ENCODE data around the gene SPTBN4. TPM values are rescaled to one million over a fixed set of nuclear protein-coding genes. Genes with fewer than 3 reads are reported as not detected.
A peak's percentile ranks its signal among the peaks of the same experiment; 100 is the strongest.

The SPTBN4 gene
- total RNA-seq, 1 experiment from 2014 or later: 0.63 TPM

DNA sequence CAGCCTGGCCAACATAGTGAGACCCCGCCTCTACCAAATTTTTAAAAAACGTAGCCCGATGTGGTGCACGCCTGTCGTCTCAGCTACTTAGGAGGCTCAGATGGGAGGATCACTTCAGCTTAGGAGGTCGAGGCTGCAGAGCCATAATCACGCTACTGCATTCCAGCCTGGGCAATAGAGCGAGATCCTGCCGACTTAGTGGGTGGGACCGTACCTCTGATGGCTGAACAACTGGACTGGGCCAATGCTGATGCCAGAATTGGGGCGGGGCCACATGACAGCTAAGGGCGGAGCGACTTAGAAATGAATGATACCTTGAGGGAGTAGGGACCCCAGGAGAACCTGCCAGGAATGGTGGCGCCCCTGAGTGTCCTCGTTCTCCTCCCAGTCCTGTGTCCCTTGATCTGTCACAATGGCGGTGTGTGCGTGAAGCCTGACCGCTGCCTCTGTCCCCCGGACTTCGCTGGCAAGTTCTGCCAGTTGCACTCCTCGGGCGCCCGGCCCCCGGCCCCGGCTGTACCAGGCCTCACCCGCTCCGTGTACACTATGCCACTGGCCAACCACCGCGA, 137.9 kb downstream of the SPTBN4 start:
- Mint-ChIP-seq H3K36me3 (ENCODE audit: insufficient read depth, unreplicated experiment) (peaks cover 11% of the 10 kb centered on the region), H3K27me3 (ENCODE audit: insufficient read depth, unreplicated experiment) (no peaks in the 10 kb centered on the region), H3K9me3 (ENCODE audit: unreplicated experiment) (no peaks in the 10 kb centered on the region), H3K4me1 (ENCODE audit: insufficient read depth, unreplicated experiment) (peaks cover 51% of the 10 kb centered on the region), H3K4me3 (ENCODE audit: unreplicated experiment) (peak overlapping the region; percentile 79), H3K27ac (ENCODE audit: low read depth, unreplicated experiment) (peak overlapping the region; percentile 89)
- intact Hi-C loops (cut with micrococcal nuclease): loop anchor here (1.0 kb wide), 1 partner anchor 30 kb away; no protein-coding TSS in a partner anchor
- CTCF ChIA-PET: interaction anchor here (0.6 to 4.0 kb wide), 6 partner anchors 30 to 166 kb away, joined by 3 to 40 read pairs (median 7); no protein-coding TSS in a partner anchor
- POLR2A ChIA-PET: interaction anchor here (0.7 to 6.5 kb wide), 27 partner anchors 11 to 658 kb away, joined by 3 to 94 read pairs (median 5); partner anchors contain the start of genes ACTMAP, BLVRB, COQ8B and EGLN2
- TF ChIP-seq, protein P1, sequence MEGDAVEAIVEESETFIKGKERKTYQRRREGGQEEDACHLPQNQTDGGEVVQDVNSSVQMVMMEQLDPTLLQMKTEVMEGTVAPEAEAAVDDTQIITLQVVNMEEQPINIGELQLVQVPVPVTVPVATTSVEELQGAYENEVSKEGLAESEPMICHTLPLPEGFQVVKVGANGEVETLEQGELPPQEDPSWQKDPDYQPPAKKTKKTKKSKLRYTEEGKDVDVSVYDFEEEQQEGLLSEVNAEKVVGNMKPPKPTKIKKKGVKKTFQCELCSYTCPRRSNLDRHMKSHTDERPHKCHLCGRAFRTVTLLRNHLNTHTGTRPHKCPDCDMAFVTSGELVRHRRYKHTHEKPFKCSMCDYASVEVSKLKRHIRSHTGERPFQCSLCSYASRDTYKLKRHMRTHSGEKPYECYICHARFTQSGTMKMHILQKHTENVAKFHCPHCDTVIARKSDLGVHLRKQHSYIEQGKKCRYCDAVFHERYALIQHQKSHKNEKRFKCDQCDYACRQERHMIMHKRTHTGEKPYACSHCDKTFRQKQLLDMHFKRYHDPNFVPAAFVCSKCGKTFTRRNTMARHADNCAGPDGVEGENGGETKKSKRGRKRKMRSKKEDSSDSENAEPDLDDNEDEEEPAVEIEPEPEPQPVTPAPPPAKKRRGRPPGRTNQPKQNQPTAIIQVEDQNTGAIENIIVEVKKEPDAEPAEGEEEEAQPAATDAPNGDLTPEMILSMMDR (IDR thresholded peaks at IDR 0.05; ENCODE audit: unreplicated experiment): no peak
- no TSS peak for BruUV-seq (replicated peaks)
- DNase-seq (ENCODE audit: unreplicated experiment): peak; percentile 55

DNA sequence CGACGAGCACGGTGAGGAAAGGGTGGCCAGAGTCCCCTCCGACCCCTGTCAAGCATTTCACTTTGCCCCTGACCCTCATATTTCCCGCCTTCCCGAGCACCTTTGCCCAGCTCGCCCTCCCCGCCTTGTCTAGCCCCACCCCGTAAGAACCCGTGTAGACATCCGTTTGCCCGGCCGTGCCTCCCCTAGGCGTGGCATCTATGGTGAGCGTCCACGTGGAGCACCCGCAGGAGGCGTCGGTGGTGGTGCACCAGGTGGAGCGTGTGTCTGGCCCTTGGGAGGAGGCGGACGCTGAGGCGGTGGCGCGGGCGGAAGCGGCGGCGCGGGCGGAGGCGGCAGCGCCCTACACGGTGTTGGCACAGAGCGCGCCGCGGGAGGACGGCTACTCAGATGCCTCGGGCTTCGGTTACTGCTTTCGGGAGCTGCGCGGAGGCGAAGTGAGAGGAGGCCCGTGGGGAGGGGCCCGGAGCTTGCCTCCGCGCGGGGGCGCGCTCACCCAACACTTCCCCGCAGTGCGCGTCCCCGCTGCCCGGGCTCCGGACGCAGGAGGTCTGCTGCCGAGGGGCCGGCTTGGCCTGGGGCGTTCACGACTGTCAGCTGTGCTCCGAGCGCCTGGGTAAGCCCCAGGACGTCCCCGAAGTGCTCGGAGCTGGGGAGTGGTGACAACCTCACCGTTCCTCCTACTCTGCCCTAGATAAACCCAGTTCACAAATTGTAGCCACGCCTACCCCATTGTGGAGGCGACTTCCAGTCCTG, 138.6 kb downstream of the SPTBN4 start:
- peaks cover 54% of the 10 kb centered on the region for H3K4me1 Mint-ChIP-seq (ENCODE audit: insufficient read depth, unreplicated experiment)
- ChIA-PET POLR2A (interaction anchor here (0.5 to 6.5 kb wide), 25 partner anchors 10 to 658 kb away, joined by 3 to 94 read pairs (median 5); partner anchors contain the start of genes ACTMAP, BLVRB, COQ8B and EGLN2), CTCF (interaction anchor here (0.5 to 4.0 kb wide), 11 partner anchors 29 to 1822 kb away, joined by 3 to 40 read pairs (median 4); partner anchors contain the start of gene SPTBN4)
- H3K27me3 Mint-ChIP-seq (ENCODE audit: insufficient read depth, unreplicated experiment): no peaks in the 10 kb centered on the region
- peak overlapping the region; percentile 89 for H3K27ac Mint-ChIP-seq (ENCODE audit: low read depth, unreplicated experiment)
- TF ChIP-seq, protein P1 (IDR thresholded peaks at IDR 0.05; ENCODE audit: unreplicated experiment): peak; percentile 21
- H3K4me3 Mint-ChIP-seq (ENCODE audit: unreplicated experiment): peak overlapping the region; percentile 79
- BruUV-seq (replicated peaks): no TSS peak
- intact Hi-C loops (cut with micrococcal nuclease): loop anchor here (1.0 kb wide), 1 partner anchor 29 kb away; no protein-coding TSS in a partner anchor
- H3K36me3 Mint-ChIP-seq (ENCODE audit: insufficient read depth, unreplicated experiment): peaks cover 11% of the 10 kb centered on the region
- no peaks in the 10 kb centered on the region for H3K9me3 Mint-ChIP-seq (ENCODE audit: unreplicated experiment)
- DNase-seq (ENCODE audit: unreplicated experiment): peak; percentile 94

DNA sequence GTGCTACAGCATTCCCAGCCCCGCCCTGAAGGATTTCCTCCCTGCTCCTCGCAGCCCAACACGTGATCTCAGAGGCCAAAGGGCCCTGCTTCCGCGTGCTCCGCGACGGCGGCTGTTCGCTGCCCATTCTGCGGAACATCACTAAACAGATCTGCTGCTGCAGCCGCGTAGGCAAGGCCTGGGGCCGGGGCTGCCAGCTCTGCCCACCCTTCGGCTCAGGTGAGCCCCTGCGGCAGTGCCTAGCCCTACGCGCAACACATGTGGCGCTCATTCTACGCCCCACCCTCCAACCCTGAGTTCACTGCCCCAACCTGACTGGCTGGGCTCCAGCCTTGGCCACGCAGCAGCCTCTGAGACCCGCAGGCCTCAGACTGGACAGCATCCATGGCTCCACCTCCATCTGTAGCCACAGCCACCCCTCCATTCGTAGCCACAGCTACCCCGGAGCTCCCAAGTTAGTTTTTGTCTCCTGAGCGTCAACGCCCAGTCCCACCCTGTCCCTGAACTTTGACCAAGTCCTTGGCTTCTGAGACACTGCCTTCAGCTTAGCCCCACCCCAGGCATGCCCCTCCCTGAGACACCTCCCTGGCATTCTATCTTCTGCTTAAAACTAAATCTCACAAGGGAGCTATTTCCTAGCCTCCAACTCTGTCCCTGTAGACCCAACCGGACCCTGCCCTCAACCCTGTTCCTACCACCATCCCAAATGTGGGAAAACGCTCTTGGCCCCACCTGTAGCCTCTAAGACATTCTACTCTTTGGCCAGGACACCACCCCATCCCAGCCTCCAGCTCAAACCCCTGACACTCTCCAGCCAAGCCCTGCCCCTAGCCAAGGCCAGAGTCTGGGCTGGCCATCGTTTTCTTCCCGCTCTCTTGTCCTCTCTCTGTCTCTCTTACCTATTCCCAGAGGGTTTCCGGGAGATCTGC, 140.8 kb downstream of the SPTBN4 start:
- Mint-ChIP-seq H3K4me3 (ENCODE audit: unreplicated experiment) (peak overlapping the region; percentile 79), H3K4me1 (ENCODE audit: insufficient read depth, unreplicated experiment) (peaks cover 53% of the 10 kb centered on the region), H3K36me3 (ENCODE audit: insufficient read depth, unreplicated experiment) (peaks cover 11% of the 10 kb centered on the region), H3K9me3 (ENCODE audit: unreplicated experiment) (no peaks in the 10 kb centered on the region), H3K27me3 (ENCODE audit: insufficient read depth, unreplicated experiment) (no peaks in the 10 kb centered on the region), H3K27ac (ENCODE audit: low read depth, unreplicated experiment) (peak overlapping the region; percentile 9)
- intact Hi-C loops (cut with micrococcal nuclease): no loop called here
- BruUV-seq (replicated peaks): no TSS peak
- TF ChIP-seq, protein P1 (IDR thresholded peaks at IDR 0.05; ENCODE audit: unreplicated experiment): no peak
- ChIA-PET CTCF (interaction anchor here (0.5 to 2.4 kb wide), 4 partner anchors 9 to 143 kb away, joined by 3 to 6 read pairs (median 4); no protein-coding TSS in a partner anchor), POLR2A (interaction anchor here (0.6 to 6.5 kb wide), 6 partner anchors 9 to 274 kb away, joined by 3 to 94 read pairs (median 4); partner anchors contain the start of genes BLVRB, COQ8B, ITPKC and SPTBN4)
- DNase-seq (ENCODE audit: unreplicated experiment): peak; percentile 69
